ENCODE measurements around the gene LGALS3.

The LGALS3 gene

GRCh38 chr14:55121628-55122439, 7.2 kb upstream of the LGALS3 start:
- TF ChIP-seq GATA2 (IDR thresholded peaks at IDR 0.05; ENCODE audit: low read depth, low read length) = no peak
- TF ChIP-seq GATA3 (IDR thresholded peaks at IDR 0.05; ENCODE audit: low read depth, low read length) = no peak

- TF ChIP-seq GATA3 (IDR thresholded peaks at IDR 0.05; ENCODE audit: low read depth, low read length) = no peak
- no peak for TF ChIP-seq GATA2 (IDR thresholded peaks at IDR 0.05; ENCODE audit: low read depth, low read length)
These were observed 6.5 kb upstream of the LGALS3 start for GRCh38 chr14:55122440-55122986.

DNA sequence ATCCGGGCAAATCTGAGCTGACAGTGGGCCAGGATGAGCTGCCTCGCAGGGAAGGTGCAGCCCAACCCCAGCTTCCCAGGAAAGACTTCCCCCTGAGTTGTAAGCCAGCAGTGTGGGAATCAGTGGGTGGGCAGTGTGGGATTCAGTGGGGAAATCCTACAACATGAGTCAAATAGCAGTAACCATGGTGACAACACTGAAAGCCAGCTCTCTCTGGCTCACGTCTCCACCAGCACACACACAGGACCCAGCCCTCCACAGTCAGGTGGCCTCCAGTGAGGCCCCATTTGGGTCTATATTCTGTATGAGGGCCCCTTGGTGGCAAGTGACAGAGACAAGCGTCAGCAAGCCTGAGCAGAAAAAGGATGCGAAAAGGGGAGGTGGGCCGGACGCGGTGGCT, 6.0 kb upstream of the LGALS3 start:
- no peak for TF ChIP-seq GATA3 (IDR thresholded peaks at IDR 0.05; ENCODE audit: low read depth, low read length)
- no peak for TF ChIP-seq GATA2 (IDR thresholded peaks at IDR 0.05; ENCODE audit: low read depth, low read length)

- TF ChIP-seq GATA3 (IDR thresholded peaks at IDR 0.05; ENCODE audit: low read depth, low read length) = no peak
- TF ChIP-seq GATA2 (IDR thresholded peaks at IDR 0.05; ENCODE audit: low read depth, low read length) = no peak
These were observed 5.0 kb upstream of the LGALS3 start for GRCh38 chr14:55123852-55124639.

DNA sequence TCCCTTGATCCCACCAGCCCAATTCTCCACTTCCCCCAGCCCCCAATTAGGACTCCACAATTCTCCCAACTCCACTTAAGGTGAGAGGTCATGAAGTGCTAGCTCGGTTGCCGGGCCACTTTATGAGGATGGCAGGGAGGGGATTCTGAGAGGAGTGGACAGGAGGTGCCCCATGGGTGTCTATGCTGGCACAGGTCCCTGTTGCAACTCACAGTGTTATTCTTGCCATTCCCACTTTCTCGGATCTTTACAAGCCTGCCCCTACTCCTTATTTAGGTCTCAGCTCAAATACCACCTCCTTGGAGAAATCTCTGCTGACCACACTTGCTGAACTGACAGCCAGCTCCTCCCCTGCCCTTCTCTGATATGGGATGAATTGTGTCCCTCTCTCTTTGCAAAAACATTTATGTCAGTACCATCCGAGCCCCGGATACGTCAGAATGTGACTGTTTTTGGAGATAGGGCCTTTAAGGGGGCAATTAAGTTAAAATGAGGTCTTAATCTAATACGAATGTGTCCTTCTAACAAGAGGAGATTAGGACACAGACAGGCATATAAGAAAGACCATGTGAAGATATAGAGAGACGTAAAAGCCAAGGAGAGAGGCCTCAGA, 4.2 kb upstream of the LGALS3 start:
- no peak for TF ChIP-seq GATA3 (IDR thresholded peaks at IDR 0.05; ENCODE audit: low read depth, low read length)
- no peak for TF ChIP-seq GATA2 (IDR thresholded peaks at IDR 0.05; ENCODE audit: low read depth, low read length)

DNA sequence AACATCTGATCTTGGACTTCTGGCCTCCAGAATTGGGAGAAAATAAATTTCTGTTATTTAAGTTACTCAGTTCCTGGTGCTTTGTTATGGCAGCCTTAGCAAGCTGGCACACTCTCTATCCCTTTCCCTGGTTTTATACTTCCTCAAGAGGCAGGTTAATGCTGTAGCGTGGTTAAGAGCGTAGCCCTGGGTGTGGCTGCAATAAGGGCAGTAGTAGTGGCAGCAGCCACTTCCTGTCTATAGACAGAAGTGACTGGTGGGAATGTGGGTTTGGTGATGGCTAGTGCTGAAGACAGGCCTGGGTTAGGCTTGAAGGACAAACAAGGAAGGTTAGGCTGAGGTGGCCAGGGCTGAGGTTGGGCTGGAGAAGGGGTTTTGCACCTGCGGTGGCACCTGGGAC, 3.6 kb upstream of the LGALS3 start:
- TF ChIP-seq GATA2 (IDR thresholded peaks at IDR 0.05; ENCODE audit: low read depth, low read length) = no peak
- TF ChIP-seq GATA3 (IDR thresholded peaks at IDR 0.05; ENCODE audit: low read depth, low read length) = no peak

DNA sequence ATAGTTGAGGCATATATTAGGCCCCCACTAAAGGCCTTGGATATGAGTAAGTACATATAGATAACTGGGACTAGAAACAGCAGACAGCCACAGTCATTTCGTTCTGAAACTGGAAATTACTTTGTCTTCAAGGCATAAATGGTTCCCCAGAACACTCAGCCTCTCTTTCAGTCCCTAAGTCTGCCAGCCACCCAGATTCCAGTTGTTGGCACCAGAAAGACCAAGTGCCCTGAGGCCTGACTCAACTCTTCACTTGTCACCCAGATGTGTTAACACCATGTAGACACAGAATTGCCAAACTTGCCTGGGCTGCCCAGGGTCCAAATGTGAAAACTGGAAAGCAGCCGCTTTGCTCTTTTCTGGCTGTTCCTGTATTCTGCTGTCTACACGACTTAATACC, 3.0 kb upstream of the LGALS3 start:
- no peak for TF ChIP-seq GATA2 (IDR thresholded peaks at IDR 0.05; ENCODE audit: low read depth, low read length)
- no peak for TF ChIP-seq GATA3 (IDR thresholded peaks at IDR 0.05; ENCODE audit: low read depth, low read length)

- no peak for TF ChIP-seq GATA2 (IDR thresholded peaks at IDR 0.05; ENCODE audit: low read depth, low read length)
- no peak for TF ChIP-seq GATA3 (IDR thresholded peaks at IDR 0.05; ENCODE audit: low read depth, low read length)
These were observed 2.1 kb upstream of the LGALS3 start for GRCh38 chr14:55126932-55127459.

DNA sequence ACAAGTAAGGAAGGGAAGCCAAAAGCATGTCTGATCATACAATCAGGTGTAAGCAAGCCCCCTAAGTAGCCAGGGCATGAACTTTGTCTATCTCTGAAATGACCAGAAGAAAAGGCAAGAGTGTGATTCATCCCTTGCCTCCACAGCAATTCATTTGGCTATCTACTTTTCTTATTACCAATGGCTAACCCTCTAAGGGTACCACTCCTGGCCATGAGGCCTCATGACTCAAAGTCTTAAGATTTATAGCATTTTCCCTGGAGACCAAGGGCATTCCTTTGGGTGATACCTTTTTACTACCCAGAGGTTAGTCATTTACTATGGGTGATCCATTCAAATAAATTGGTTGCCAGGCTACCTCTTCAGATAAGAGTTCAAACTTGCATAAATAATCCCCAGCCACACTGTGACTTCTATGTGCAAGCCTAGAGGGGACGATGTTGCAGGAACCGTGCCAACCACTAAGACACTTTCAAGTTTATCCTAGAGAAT, 1.5 kb upstream of the LGALS3 start:
- no peak for TF ChIP-seq GATA2 (IDR thresholded peaks at IDR 0.05; ENCODE audit: low read depth, low read length)
- TF ChIP-seq GATA3 (IDR thresholded peaks at IDR 0.05; ENCODE audit: low read depth, low read length) = no peak

GRCh38 chr14:55128386-55129085, 516 bp upstream of the LGALS3 start:
- TF ChIP-seq GATA3 (IDR thresholded peaks at IDR 0.05; ENCODE audit: low read depth, low read length) (no peak), GATA2 (IDR thresholded peaks at IDR 0.05; ENCODE audit: low read depth, low read length) (no peak)

GRCh38 chr14:55129428-55130195, 560 bp downstream of the LGALS3 start:
- TF ChIP-seq GATA3 (IDR thresholded peaks at IDR 0.05; ENCODE audit: low read depth, low read length) (no peak), GATA2 (IDR thresholded peaks at IDR 0.05; ENCODE audit: low read depth, low read length) (no peak)

- TF ChIP-seq GATA3 (IDR thresholded peaks at IDR 0.05; ENCODE audit: low read depth, low read length) (no peak), GATA2 (IDR thresholded peaks at IDR 0.05; ENCODE audit: low read depth, low read length) (no peak)
These were observed 1.1 kb downstream of the LGALS3 start for GRCh38 chr14:55130196-55130550.

All from SH-SY5Y (cell line).